Liver (tissue), 9 donors: ENCODE data around the gene SOBP. TPM values are rescaled to one million over a fixed set of nuclear protein-coding genes. Genes with fewer than 3 reads are reported as not detected.

Experiments used
- DNase-seq: peaks from one replicate; pipeline ENCODE4 v3.0.0-alpha.2; 2017; ENCODE audit warnings: low spot score
- H3K27ac ChIP-seq, 2 donors: one replicate each; pipeline ENCODE4 v1.7.0; 2013; ENCODE audit warnings: inconsistent platforms in 2 of 2, low read length in 2 of 2, control low read depth in 1 of 2, low read depth in 1 of 2, mild to moderate bottlenecking in 1 of 2
- H3K27me3 ChIP-seq, 4 donors: one replicate each; pipeline versions ENCODE4 v1.6.1 to v1.7.0; 2013; ENCODE audit warnings: low read length in 3 of 4, inconsistent platforms in 1 of 4, mild to moderate bottlenecking in 1 of 4, moderate library complexity in 1 of 4; ENCODE audit not compliant: control insufficient read depth in 4 of 4, insufficient read depth in 4 of 4
- H3K36me3 ChIP-seq, 4 donors: one replicate each; pipeline versions ENCODE4 v1.6.1 to v1.7.0; 2013; ENCODE audit warnings: low read length in 3 of 4, mild to moderate bottlenecking in 3 of 4, low read depth in 1 of 4, moderate library complexity in 1 of 4; ENCODE audit not compliant: control insufficient read depth in 4 of 4, insufficient read depth in 3 of 4
- H3K4me1 ChIP-seq, 4 donors: one replicate each; pipeline versions ENCODE4 v1.6.1 to v1.7.0; 2013; ENCODE audit warnings: low read length in 3 of 4, mild to moderate bottlenecking in 3 of 4, moderate library complexity in 1 of 4; ENCODE audit not compliant: control insufficient read depth in 4 of 4, insufficient read depth in 4 of 4
- H3K4me3 ChIP-seq, 3 donors: one replicate each; pipeline versions ENCODE4 v1.6.1 to v1.7.0; 2013; ENCODE audit warnings: low read length in 3 of 3, control low read depth in 1 of 3, low read depth in 1 of 3, mild to moderate bottlenecking in 1 of 3
- H3K9ac ChIP-seq, 2 donors: one replicate each; pipeline ENCODE4 v1.7.0; 2013; ENCODE audit warnings: low read length in 2 of 2, mild to moderate bottlenecking in 2 of 2, moderate library complexity in 2 of 2, control low read depth in 1 of 2, low read depth in 1 of 2
- H3K9me3 ChIP-seq, 4 donors: one replicate each; pipeline versions ENCODE4 v1.6.1 to v1.7.0; 2013; ENCODE audit warnings: low read length in 3 of 4; ENCODE audit not compliant: control insufficient read depth in 4 of 4
- ATF3 ChIP-seq: IDR thresholded peaks from 2 replicates; pipeline ENCODE4 v1.6.1; 2016; ENCODE audit warnings: antibody characterized with exemption
- CTCF ChIP-seq: fragments of 150-350 bp; IDR thresholded peaks from 2 replicates; pipeline ENCODE4 v1.5.1; 2017; ENCODE audit warnings: improper control_type of control experiment, low read depth, low read length; ENCODE audit not compliant: missing input control
- EGR1 ChIP-seq, 2 donors: IDR thresholded peaks; 2 replicates each; pipeline ENCODE4 v1.6.1; 2016 to 2018; ENCODE audit warnings: antibody characterized with exemption in 2 of 2, low read depth in 2 of 2
- FOXA1 ChIP-seq: IDR thresholded peaks from 2 replicates; pipeline ENCODE4 v1.6.1; 2016; ENCODE audit warnings: antibody characterized with exemption
- FOXA2 ChIP-seq: IDR thresholded peaks from 2 replicates; pipeline ENCODE4 v1.6.1; 2016; ENCODE audit warnings: antibody characterized with exemption
- GABPA ChIP-seq, 2 donors: IDR thresholded peaks in 1 of 2; conservative IDR thresholded peaks in 1 of 2; 2 replicates each; pipeline ENCODE4 v1.6.1; 2016; ENCODE audit warnings: antibody characterized with exemption in 2 of 2, mild to moderate bottlenecking in 1 of 2, moderate library complexity in 1 of 2
- HNF4A ChIP-seq, 2 donors: conservative IDR thresholded peaks; 2 replicates each; pipeline ENCODE4 v1.6.1; 2016; ENCODE audit warnings: antibody characterized with exemption in 2 of 2, mild to moderate bottlenecking in 2 of 2
- HNF4G ChIP-seq: IDR thresholded peaks from 2 replicates; pipeline ENCODE4 v1.6.1; 2016; ENCODE audit warnings: antibody characterized with exemption
- JUND ChIP-seq, 2 donors: IDR thresholded peaks; 2 replicates each; pipeline ENCODE4 v1.6.1; 2016; ENCODE audit warnings: antibody characterized with exemption in 2 of 2
- MAX ChIP-seq: IDR thresholded peaks from 2 replicates; pipeline ENCODE4 v1.6.1; 2016; ENCODE audit warnings: antibody characterized with exemption
- NR2F2 ChIP-seq: IDR thresholded peaks from 2 replicates; pipeline ENCODE4 v1.6.1; 2016; ENCODE audit warnings: antibody characterized with exemption
- RAD21 ChIP-seq, 2 donors: IDR thresholded peaks; 2 replicates each; pipeline ENCODE4 v1.6.1; 2016; ENCODE audit warnings: antibody characterized with exemption in 2 of 2, mild to moderate bottlenecking in 2 of 2
- REST ChIP-seq: IDR thresholded peaks from 2 replicates; pipeline ENCODE4 v1.6.1; 2016; ENCODE audit warnings: antibody characterized with exemption, mild to moderate bottlenecking
- RXRA ChIP-seq, 2 donors: IDR thresholded peaks; 2 replicates each; pipeline ENCODE4 v1.6.1; 2017 to 2018; ENCODE audit warnings: antibody characterized with exemption in 2 of 2, mild to moderate bottlenecking in 1 of 2
- SP1 ChIP-seq: IDR thresholded peaks from 2 replicates; pipeline ENCODE4 v1.6.1; 2018; ENCODE audit warnings: antibody characterized with exemption, mild to moderate bottlenecking
- TAF1 ChIP-seq: conservative IDR thresholded peaks from 2 replicates; pipeline ENCODE4 v1.6.1; 2016; ENCODE audit warnings: antibody characterized with exemption, mild to moderate bottlenecking
- YY1 ChIP-seq: IDR thresholded peaks from 2 replicates; pipeline ENCODE4 v1.6.1; 2016; ENCODE audit warnings: antibody characterized with exemption, mild to moderate bottlenecking
- ZBTB33 ChIP-seq: IDR thresholded peaks from 2 replicates; pipeline ENCODE4 v1.6.1; 2016; ENCODE audit warnings: antibody characterized with exemption
- WGBS: extraction: QIAGEN DNeasy Blood & Tissue Kit; methylation state at CpG from one replicate; pipeline ENCODE4 v1.1.7; 2013; 5-methylcytosine and 5-hydroxymethylcytosine counted together
- polyA plus RNA-seq, 2 donors: library from polyadenylated mRNA; stranded (reverse) in 1 of 2; unstranded in 1 of 2; fragments of 200-250 nt in 1 of 2; fragments of >200 nt in 1 of 2; fragmentation: Nextera tagmentation in 1 of 2; extraction: Ambion mirVana in 1 of 2; gene quantifications; one replicate each; pipeline versions ENCODE4 v1.2.1 to v1.2.3, GENCODE V29; 2013 to 2015
- total RNA-seq, 2 donors: library from RNA; depleted of rRNA; stranded (reverse); fragments of >200 nt; gene quantifications; one replicate each; pipeline ENCODE4 v1.2.3, GENCODE V29; 2014
- donor health status: healthy.
- donor health status: healthy.
- donor health status: healthy.
- donor health status: healthy.
- donor health status: healthy.

The SOBP gene
- total and polyA plus RNA-seq, 4 donors, result 0.99 to 5.4 (median 1.9) TPM

- H3K4me1 ChIP-seq, result no peaks in the 10 kb centered on the region
- 84% methylated on average over 2 of the region's 2 CpGs for WGBS
- H3K4me3 ChIP-seq, result no peak overlapping the region
- H3K36me3 ChIP-seq, result no peaks in the 10 kb centered on the region
- no peaks in the 10 kb centered on the region for H3K27me3 ChIP-seq
- TF ChIP-seq REST (no peak), ATF3 (no peak), NR2F2 (no peak), HNF4G (no peak), FOXA1 (no peak), FOXA2 (no peak), MAX (no peak), EGR1 (IDR thresholded peaks at IDR 0.05; ENCODE audit: low read depth in 2 of 2) (no peak), JUND (IDR thresholded peaks at IDR 0.05) (no peak), HNF4A (conservative IDR thresholded peaks at IDR 0.05) (no peak), GABPA (IDR thresholded peaks at IDR 0.05 in 1 of 2, conservative IDR thresholded peaks at IDR 0.05 in 1 of 2) (no peak), RXRA (IDR thresholded peaks at IDR 0.05) (no peak), TAF1 (no peak), ZBTB33 (no peak), RAD21 (IDR thresholded peaks at IDR 0.05) (no peak), YY1 (no peak), SP1 (no peak), CTCF (no peak)
- no peaks in the 10 kb centered on the region for H3K9me3 ChIP-seq
- no peak for DNase-seq
- no peak overlapping the region for H3K9ac ChIP-seq
- no peak overlapping the region for H3K27ac ChIP-seq
Measured at GRCh38 chr6:107620732-107621131, 130.8 kb downstream of the SOBP start.
